ENCODE results near the gene GRM7. TPM values are rescaled to one million over a fixed set of nuclear protein-coding genes. Genes with fewer than 3 reads are reported as not detected.

GRM7 gene
- total RNA-seq, 4 donors from 2014 or later: 0.29 to 15.8 (median 0.67) TPM

GRCh38 chr3:7498715-7499114 lies 637.8 kb downstream of the GRM7 start:
- no peak overlapping the region for H3K4me3 ChIP-seq
- no peaks in the 10 kb centered on the region for H3K9me3 ChIP-seq
- no peaks in the 10 kb centered on the region for H3K27me3 ChIP-seq
- intact Hi-C loops (cut with DNase I; ENCODE audit: low total_unique reads): no loop called here
- H3K36me3 ChIP-seq: no peaks in the 10 kb centered on the region
- TF ChIP-seq POLR2A (IDR thresholded peaks at IDR 0.05): no peak
- TF ChIP-seq CTCF (IDR thresholded peaks at IDR 0.05): no peak
- no peak for DNase-seq
- no peak overlapping the region for H3K27ac ChIP-seq
- H3K4me1 ChIP-seq: no peaks in the 10 kb centered on the region

- no peaks in the 10 kb centered on the region for H3K27me3 ChIP-seq
- H3K36me3 ChIP-seq: no peaks in the 10 kb centered on the region
- no peak overlapping the region for H3K27ac ChIP-seq
- no peak for DNase-seq
- no peak overlapping the region for H3K4me3 ChIP-seq
- no peak for TF ChIP-seq POLR2A (IDR thresholded peaks at IDR 0.05)
- no peak for TF ChIP-seq CTCF (IDR thresholded peaks at IDR 0.05)
- no peaks in the 10 kb centered on the region for H3K4me1 ChIP-seq
- H3K9me3 ChIP-seq: no peaks in the 10 kb centered on the region
- intact Hi-C loops (cut with DNase I; ENCODE audit: low total_unique reads): no loop called here
These were observed 642.5 kb downstream of the GRM7 start for GRCh38 chr3:7503431-7503830.

GRCh38 chr3:7504886-7505775 lies 644.2 kb downstream of the GRM7 start:
- Histone ChIP-seq H3K36me3 (no peaks in the 10 kb centered on the region), H3K27ac (no peak overlapping the region), H3K9me3 (no peaks in the 10 kb centered on the region), H3K27me3 (no peaks in the 10 kb centered on the region), H3K4me1 (no peaks in the 10 kb centered on the region), H3K4me3 (no peak overlapping the region)
- no peak for TF ChIP-seq POLR2A (IDR thresholded peaks at IDR 0.05)
- DNase-seq: no peak
- intact Hi-C loops (cut with DNase I; ENCODE audit: low total_unique reads): no loop called here

- intact Hi-C loops (cut with DNase I; ENCODE audit: low total_unique reads): no loop called here
- no peaks in the 10 kb centered on the region for H3K9me3 ChIP-seq
- no peaks in the 10 kb centered on the region for H3K27me3 ChIP-seq
These were observed 645.8 kb downstream of the GRM7 start for GRCh38 chr3:7506606-7507180.

GRCh38 chr3:7508821-7509220 lies 647.9 kb downstream of the GRM7 start:
- H3K4me1 ChIP-seq: no peaks in the 10 kb centered on the region
- H3K27ac ChIP-seq: no peak overlapping the region
- H3K4me3 ChIP-seq: no peak overlapping the region
- intact Hi-C loops (cut with DNase I; ENCODE audit: low total_unique reads): no loop called here
- no peaks in the 10 kb centered on the region for H3K27me3 ChIP-seq
- H3K36me3 ChIP-seq: no peaks in the 10 kb centered on the region
- TF ChIP-seq CTCF (IDR thresholded peaks at IDR 0.05) (no peak), POLR2A (IDR thresholded peaks at IDR 0.05) (no peak)
- no peaks in the 10 kb centered on the region for H3K9me3 ChIP-seq
- no peak for DNase-seq

More at GRCh38 chr3:7506606-7507180, 645.8 kb downstream of the GRM7 start:
- DNase-seq: no peak
- H3K27ac ChIP-seq: no peak overlapping the region
- H3K4me1 ChIP-seq: no peaks in the 10 kb centered on the region
- no peak overlapping the region for H3K4me3 ChIP-seq
- no peaks in the 10 kb centered on the region for H3K36me3 ChIP-seq
- TF ChIP-seq CTCF (IDR thresholded peaks at IDR 0.05): no peak
- TF ChIP-seq POLR2A (IDR thresholded peaks at IDR 0.05): no peak
